ENCODE results near the gene IFNLR1. TPM values are rescaled to one million over a fixed set of nuclear protein-coding genes. Genes with fewer than 3 reads are reported as not detected.

IFNLR1 gene
- polyA plus RNA-seq, 1 donor (not counting 4 experiments of a cell fraction or from before 2014, with no cell fraction given): 3.4 TPM

DNA sequence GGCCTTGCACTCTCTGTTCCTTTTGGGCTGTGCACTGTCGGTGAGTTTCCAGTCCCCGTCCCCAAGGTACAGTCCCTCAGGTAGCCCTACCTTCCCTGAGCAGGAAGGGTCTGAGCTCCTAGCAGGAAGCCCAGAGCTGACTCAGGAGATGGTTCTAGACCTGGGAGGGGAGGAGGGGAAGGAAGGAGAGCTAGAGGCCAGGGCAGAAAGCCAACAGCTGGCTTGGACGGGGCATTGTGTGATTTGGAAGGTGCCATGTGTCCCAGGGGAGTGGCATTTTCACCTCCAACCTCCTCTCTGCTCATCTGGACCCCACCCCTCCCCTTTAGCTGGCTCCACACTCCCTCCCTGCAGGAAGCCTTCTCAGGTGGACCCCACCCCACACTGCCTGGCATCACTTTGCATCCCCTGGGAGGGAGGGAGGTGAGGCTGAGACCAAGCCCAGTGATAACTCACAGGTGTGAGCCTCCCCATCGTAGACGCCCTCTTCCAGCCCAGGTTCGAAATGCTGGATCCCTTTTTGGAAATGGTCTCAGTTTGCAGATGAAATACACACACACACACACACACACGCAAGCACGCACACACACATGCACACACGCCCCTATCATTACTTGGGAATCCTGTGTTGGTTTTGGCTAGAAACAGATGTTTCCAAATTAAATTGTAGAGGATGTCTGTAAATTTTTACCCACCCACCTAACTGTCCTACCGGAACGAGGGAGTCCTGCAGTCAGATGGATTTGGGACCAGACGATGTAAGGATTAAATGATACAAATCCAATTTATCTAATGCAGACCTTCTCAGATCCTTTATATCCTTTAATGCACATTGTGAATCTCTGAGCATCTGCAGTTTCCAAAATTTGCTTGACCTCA is 19.7 kb upstream of the IFNLR1 start:
- Histone ChIP-seq H2AFZ (ENCODE audit: control insufficient read depth, low read length) (peak overlapping the region; percentile 32), H3K4me2 (ENCODE audit: control insufficient read depth, extremely low read depth, insufficient read depth, low read depth, low read length) (peak overlapping the region; percentile 44), H3K9ac (ENCODE audit: control insufficient read depth, extremely low read depth, insufficient read depth, low read length) (no peak overlapping the region), H3K27ac (ENCODE audit: control insufficient read depth, insufficient read depth, low read length) (no peak overlapping the region), H3K9me1 (ENCODE audit: control insufficient read depth, extremely low read depth, insufficient read depth, low read length) (peaks cover 2% of the 10 kb centered on the region), H3K27me3 (ENCODE audit: control insufficient read depth, extremely low read depth, insufficient read depth, low read length) (peaks cover 13% of the 10 kb centered on the region), H3K79me2 (ENCODE audit: control insufficient read depth, insufficient read depth, low read length) (no peaks in the 10 kb centered on the region), H3K36me3 (ENCODE audit: control insufficient read depth in 2 of 2, extremely low read depth in 1 of 2, insufficient read depth in 2 of 2, low read length in 2 of 2) (no peaks in the 10 kb centered on the region), H3K4me3 (ENCODE audit: control insufficient read depth in 2 of 3, extremely low read depth in 1 of 3, insufficient read depth in 2 of 3, low read depth in 1 of 3, low read length in 3 of 3) (no peak overlapping the region), H3K4me1 (ENCODE audit: control insufficient read depth, extremely low read depth, insufficient read depth, low read length) (peaks cover 34% of the 10 kb centered on the region), H4K20me1 (ENCODE audit: control insufficient read depth, extremely low read depth, insufficient read depth, low read length) (no peaks in the 10 kb centered on the region), H3K9me3 (ENCODE audit: control insufficient read depth, low read depth, low read length) (no peaks in the 10 kb centered on the region)
- DNase-seq (ENCODE audit: low read depth, low spot score) (no peak), FAIRE-seq (peak; percentile 20)
- no peak for TF ChIP-seq EZH2 (IDR thresholded peaks at IDR 0.05; ENCODE audit: low read length)
- TF ChIP-seq, protein P1, sequence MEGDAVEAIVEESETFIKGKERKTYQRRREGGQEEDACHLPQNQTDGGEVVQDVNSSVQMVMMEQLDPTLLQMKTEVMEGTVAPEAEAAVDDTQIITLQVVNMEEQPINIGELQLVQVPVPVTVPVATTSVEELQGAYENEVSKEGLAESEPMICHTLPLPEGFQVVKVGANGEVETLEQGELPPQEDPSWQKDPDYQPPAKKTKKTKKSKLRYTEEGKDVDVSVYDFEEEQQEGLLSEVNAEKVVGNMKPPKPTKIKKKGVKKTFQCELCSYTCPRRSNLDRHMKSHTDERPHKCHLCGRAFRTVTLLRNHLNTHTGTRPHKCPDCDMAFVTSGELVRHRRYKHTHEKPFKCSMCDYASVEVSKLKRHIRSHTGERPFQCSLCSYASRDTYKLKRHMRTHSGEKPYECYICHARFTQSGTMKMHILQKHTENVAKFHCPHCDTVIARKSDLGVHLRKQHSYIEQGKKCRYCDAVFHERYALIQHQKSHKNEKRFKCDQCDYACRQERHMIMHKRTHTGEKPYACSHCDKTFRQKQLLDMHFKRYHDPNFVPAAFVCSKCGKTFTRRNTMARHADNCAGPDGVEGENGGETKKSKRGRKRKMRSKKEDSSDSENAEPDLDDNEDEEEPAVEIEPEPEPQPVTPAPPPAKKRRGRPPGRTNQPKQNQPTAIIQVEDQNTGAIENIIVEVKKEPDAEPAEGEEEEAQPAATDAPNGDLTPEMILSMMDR (optimal IDR thresholded peaks at IDR 0.05 in 1 of 3, IDR thresholded peaks at IDR 0.05 in 1 of 3, conservative IDR thresholded peaks at IDR 0.05 in 1 of 3; ENCODE audit: extremely low read depth in 1 of 3, insufficient read depth in 2 of 3, low read length in 3 of 3): no peak
- dilution Hi-C loops (cut with MboI; ENCODE audit: extremely low pct_ligation_motif_present, low sequenced_read_pairs): no loop called here

DNA sequence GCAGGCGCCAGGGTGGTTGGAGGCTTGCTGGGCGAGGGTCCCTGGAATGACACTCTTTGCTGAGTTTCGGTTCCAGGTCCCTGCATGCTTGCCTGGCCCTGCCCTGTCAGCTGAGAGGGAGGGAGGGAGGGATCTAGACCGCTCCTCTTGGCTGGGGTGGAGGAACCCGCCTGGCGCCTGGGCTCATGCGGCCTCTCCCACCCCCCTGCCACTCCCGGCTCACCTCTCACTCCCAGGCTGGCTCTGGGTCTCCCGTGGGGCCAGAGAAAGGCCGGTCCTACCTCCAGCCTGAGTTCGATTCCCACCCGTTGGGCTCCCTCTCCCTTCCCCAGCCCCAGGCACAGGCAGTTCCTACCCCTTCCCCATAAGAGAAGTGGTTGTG is 19.0 kb upstream of the IFNLR1 start:
- peaks cover 36% of the 10 kb centered on the region for H3K4me1 ChIP-seq (ENCODE audit: control insufficient read depth, extremely low read depth, insufficient read depth, low read length)
- no peaks in the 10 kb centered on the region for H4K20me1 ChIP-seq (ENCODE audit: control insufficient read depth, extremely low read depth, insufficient read depth, low read length)
- H3K27me3 ChIP-seq (ENCODE audit: control insufficient read depth, extremely low read depth, insufficient read depth, low read length): peaks cover 13% of the 10 kb centered on the region
- FAIRE-seq: no peak
- peak overlapping the region; percentile 32 for H2AFZ ChIP-seq (ENCODE audit: control insufficient read depth, low read length)
- TF ChIP-seq EZH2 (IDR thresholded peaks at IDR 0.05; ENCODE audit: low read length): no peak
- TF ChIP-seq, protein P1 (optimal IDR thresholded peaks at IDR 0.05 in 1 of 3, IDR thresholded peaks at IDR 0.05 in 1 of 3, conservative IDR thresholded peaks at IDR 0.05 in 1 of 3; ENCODE audit: extremely low read depth in 1 of 3, insufficient read depth in 2 of 3, low read length in 3 of 3): no peak
- peak overlapping the region; percentile 44 for H3K4me2 ChIP-seq (ENCODE audit: control insufficient read depth, extremely low read depth, insufficient read depth, low read depth, low read length)
- dilution Hi-C loops (cut with MboI; ENCODE audit: extremely low pct_ligation_motif_present, low sequenced_read_pairs): no loop called here
- H3K27ac ChIP-seq (ENCODE audit: control insufficient read depth, insufficient read depth, low read length): no peak overlapping the region
- H3K79me2 ChIP-seq (ENCODE audit: control insufficient read depth, insufficient read depth, low read length): no peaks in the 10 kb centered on the region
- H3K36me3 ChIP-seq (ENCODE audit: control insufficient read depth in 2 of 2, extremely low read depth in 1 of 2, insufficient read depth in 2 of 2, low read length in 2 of 2): no peaks in the 10 kb centered on the region
- no peak overlapping the region for H3K4me3 ChIP-seq (ENCODE audit: control insufficient read depth in 2 of 3, extremely low read depth in 1 of 3, insufficient read depth in 2 of 3, low read depth in 1 of 3, low read length in 3 of 3)
- H3K9me3 ChIP-seq (ENCODE audit: control insufficient read depth, low read depth, low read length): no peaks in the 10 kb centered on the region
- no peak for DNase-seq (ENCODE audit: low read depth, low spot score)
- no peak overlapping the region for H3K9ac ChIP-seq (ENCODE audit: control insufficient read depth, extremely low read depth, insufficient read depth, low read length)
- peaks cover 2% of the 10 kb centered on the region for H3K9me1 ChIP-seq (ENCODE audit: control insufficient read depth, extremely low read depth, insufficient read depth, low read length)
